Activated naive CD4-positive, alpha-beta T cell (primary cell): ENCODE results near the gene SENP1.

Experiments
- DNase-seq, 4 experiments: peaks; one replicate each; lab custom pipeline; 2025; lab: John Stamatoyannopoulos, UW

Gene SENP1

GRCh38 chr12:47999816-48000215, 106.1 kb downstream of the SENP1 start:
- DNase-seq, result no peak

- no peak for DNase-seq
Measured at GRCh38 chr12:47997321-47997720, 108.6 kb downstream of the SENP1 start.

- no peak for DNase-seq
Measured at GRCh38 chr12:47995981-47996401, 109.9 kb downstream of the SENP1 start.

- DNase-seq, result no peak
Measured at GRCh38 chr12:47993491-47993890, 112.4 kb downstream of the SENP1 start.
